Cerebellar cortex (tissue), 1 donor: Measurements from ENCODE around the gene FAAP20.
A peak's percentile ranks its signal among the peaks of the same experiment; 100 is the strongest.

Source experiments
- DNase-seq: peaks from one replicate; pipeline ENCODE4 v3.0.0-alpha.2; 2015; ENCODE audit warnings: low spot score

The FAAP20 gene

GRCh38 chr1:2229911-2230731 lies 35.5 kb upstream of the FAAP20 start:
- no peak for DNase-seq

DNA sequence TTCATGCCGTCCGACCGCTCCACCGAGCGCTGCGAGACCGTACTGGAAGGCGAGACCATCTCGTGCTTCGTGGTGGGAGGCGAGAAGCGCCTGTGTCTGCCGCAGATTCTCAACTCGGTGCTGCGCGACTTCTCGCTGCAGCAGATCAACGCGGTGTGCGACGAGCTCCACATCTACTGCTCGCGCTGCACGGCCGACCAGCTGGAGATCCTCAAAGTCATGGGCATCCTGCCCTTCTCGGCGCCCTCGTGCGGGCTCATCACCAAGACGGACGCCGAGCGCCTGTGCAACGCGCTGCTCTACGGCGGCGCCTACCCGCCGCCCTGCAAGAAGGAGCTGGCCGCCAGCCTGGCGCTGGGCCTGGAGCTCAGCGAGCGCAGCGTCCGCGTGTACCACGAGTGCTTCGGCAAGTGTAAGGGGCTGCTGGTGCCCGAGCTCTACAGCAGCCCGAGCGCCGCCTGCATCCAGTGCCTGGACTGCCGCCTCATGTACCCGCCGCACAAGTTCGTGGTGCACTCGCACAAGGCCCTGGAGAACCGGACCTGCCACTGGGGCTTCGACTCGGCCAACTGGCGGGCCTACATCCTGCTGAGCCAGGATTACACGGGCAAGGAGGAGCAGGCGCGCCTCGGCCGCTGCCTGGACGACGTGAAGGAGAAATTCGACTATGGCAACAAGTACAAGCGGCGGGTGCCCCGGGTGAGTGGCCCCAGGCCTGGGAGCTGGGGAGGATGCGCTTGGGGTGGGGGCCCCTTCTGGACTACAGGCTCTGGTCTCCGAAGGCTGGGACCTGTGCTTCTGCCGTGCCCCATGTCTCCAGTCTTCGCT lies 34.7 kb upstream of the FAAP20 start:
- peak; percentile 78 for DNase-seq

GRCh38 chr1:2228694-2229036 lies 34.1 kb upstream of the FAAP20 start:
- no peak for DNase-seq

DNA sequence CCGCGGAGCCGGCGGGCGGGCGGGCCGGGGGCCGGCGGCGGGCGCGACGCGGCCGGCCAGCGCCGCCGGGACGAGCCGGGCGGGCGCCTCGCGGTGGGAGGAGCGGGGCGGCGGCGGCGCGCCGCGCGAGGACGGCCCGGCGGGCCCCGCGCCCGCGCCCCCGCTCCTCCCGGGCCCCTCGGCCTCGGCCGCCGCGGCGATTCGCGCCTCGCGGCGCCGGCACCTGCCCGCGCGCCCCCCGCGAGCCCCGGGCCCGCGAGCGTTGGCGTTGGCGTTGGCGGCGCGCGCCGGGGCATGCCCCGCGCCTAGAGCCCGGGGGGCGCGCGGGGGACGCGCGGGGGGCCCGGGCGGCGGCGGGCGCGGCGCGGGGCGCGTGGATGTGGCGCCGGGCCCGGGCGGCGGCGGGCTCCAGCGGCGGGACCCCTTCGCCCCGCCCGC lies 33.6 kb upstream of the FAAP20 start, which contains the start of gene SKI:
TSS of gene SKI (plus strand) at position 163 of the 438 bp plus-strand sequence. CDS start 448 bp downstream, outside the sequence.
- DNase-seq: no peak

DNA sequence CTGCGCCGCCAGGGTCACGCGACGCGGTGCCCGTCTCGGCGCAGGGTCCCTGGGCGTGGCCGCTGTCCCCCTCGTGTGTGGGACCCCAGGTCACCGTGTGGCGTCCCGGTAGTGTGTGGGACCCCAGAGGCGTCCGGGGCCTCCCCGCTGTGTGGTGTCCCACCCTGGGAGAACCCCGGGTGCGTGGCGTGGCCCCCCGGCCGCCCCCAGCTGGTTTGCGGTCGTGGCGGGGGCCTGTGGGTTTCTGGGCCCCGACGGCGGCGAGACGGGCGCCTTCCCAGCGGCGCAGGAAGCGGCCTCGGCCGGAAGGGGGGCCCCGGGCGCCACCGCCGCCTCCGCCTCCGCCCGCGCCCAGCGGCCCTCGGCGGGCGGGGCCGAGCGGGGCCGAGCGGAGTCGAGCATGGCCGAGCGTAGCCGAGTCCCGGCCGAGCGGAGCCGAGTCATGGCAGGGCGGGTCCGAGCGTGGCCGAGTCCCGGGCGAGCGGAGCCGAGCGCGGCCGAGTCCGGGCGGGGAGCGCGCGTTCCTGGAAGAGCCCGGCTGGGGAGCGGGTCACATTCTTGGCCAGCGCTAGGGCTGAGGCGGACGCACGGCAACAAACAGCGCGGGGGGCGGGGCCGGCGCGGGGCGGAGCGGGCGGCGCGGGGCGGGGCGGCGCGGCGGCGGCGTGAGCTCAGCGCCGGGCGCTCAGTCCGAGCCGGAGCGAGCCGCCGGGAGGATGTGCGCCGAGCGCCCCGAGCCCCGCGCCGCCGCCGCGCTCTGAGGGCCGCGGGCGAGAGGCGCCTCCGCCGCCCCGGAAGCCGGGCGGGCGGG lies 33.0 kb upstream of the FAAP20 start:
- peak; percentile 94 for DNase-seq

DNA sequence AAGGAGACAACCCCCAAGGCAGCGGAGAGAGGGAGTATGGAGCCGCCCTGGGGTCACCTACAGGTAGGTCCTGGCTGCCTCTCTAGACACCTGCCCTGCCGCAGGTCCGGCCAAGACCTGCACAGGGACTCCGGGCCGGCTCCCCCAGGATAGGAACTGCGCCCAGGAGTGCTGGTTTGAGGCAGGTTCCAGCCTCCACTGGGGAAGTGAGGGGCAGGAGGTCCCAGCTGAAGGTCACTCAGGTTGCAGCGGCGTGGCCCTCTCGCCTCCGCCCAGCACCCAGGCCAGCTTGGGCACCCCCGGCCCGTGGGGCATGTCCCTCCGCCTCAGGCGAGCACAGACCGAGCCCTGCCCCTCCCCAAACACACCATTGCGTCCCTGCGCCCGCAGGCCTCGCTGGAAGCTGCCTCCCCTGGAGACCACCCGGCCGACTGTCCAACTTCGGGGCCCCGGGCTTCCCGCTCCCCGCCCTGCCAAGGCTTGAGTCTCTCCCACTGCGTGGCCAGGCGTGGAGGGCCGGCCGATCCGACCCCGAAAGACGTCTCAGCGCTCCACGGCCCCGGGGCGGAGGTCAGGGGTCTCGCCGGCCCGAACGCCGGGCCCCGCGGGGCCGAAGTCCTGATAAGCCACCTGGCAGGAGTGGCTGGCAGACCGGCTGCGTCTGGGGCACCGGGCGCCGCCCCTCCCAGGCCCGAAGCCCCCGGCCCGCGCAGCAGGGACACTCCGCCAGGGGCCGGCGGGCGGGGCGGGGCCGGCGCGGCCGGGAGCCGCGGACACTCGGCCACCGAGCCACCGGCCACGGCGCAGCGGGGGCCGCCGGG lies 32.2 kb upstream of the FAAP20 start:
- DNase-seq: no peak

DNA sequence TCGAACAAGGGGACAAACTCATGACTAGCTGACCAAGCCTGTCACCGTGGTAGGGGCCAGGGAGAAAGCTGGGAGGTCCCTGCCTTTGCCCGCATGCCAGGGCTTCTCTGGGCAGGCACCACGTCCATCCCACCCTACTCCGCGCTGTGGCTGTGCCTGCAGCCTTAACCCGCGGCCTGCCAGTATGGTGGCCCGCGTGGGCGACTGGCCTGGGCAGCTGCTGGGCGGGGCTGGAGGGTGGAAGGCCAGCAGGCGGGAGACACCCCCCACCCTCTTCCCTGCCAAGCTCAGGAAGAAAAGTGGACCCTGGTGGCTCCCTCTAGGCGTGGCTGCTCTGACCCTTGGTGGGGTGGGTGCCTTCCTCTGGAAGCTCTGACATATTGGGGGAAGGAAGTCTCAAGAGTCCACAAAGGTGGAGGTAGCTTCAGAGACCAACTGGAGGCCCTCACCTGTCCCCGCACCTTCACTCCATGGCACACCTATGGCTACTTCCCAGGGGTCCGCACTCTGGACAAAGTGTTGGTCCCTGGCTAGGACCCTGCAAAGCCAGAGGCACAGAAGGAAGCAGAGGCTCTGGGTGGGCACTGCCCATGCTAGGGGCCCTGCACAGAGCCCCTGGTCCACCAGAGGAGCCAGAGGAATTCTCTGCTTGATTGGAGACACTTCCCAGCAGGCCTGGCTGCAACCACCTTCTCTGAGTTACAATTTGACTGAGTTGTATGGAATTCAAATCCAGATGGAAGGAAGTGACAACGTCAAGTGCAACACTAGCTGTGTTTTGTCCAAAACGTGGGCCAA lies 30.3 kb upstream of the FAAP20 start:
- no peak for DNase-seq

GRCh38 chr1:2224170-2224584 lies 29.6 kb upstream of the FAAP20 start:
- DNase-seq: no peak

- no peak for DNase-seq
These were observed 26.7 kb upstream of the FAAP20 start for GRCh38 chr1:2221271-2221670.

GRCh38 chr1:2216767-2217058 lies 22.1 kb upstream of the FAAP20 start:
- no peak for DNase-seq

GRCh38 chr1:2215909-2216766 lies 21.6 kb upstream of the FAAP20 start:
- no peak for DNase-seq

GRCh38 chr1:2215329-2215728 lies 20.8 kb upstream of the FAAP20 start:
- no peak for DNase-seq

- DNase-seq: no peak
These were observed 20.1 kb upstream of the FAAP20 start for GRCh38 chr1:2214541-2215241.

- DNase-seq: peak; percentile 92
These were observed 19.3 kb upstream of the FAAP20 start for GRCh38 chr1:2213576-2214505.

GRCh38 chr1:2212532-2213491 lies 18.2 kb upstream of the FAAP20 start:
- peak; percentile 98 for DNase-seq

- DNase-seq: peak; percentile 55
These were observed 17.6 kb upstream of the FAAP20 start for GRCh38 chr1:2212274-2212531.

DNA sequence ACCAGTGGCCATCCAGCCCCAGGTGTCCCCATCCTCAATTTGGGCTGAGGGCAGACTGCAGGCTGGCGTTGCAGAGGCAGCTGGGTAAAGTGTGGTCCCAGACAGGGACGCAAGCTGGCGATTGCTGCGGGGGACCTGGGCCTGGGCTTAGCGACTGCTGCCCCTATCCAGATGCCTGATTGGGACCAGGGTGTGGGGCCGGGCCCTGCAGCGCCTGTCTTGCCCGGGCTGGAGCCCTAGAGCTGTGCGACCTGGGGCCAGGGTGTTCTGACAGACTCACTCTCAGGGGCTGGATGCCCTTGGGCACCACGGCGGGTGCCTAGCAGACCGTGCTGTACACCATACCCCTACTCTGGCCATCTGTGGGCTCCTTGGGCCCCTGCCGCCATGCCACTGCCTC lies 16.2 kb upstream of the FAAP20 start:
- DNase-seq: no peak
